Keratinocyte (primary cell): ENCODE measurements around the gene DEPDC5.

ENCODE experiments used
- CTCF ChIP-seq, 3 experiments: IDR thresholded peaks in 1 of 3; conservative IDR thresholded peaks in 1 of 3; optimal IDR thresholded peaks in 1 of 3; 2 replicates in 2 of 3; 3 replicates in 1 of 3; pipeline versions ENCODE3 to v1.5.1; 2011; ENCODE audit warnings: low read length in 3 of 3, mild to moderate bottlenecking in 3 of 3, moderate library complexity in 2 of 3, control low read depth in 1 of 3, inconsistent platforms in 1 of 3; ENCODE audit not compliant: insufficient read depth in 2 of 3; ENCODE audit errors: extremely low read depth in 1 of 3
- EZH2 ChIP-seq: IDR thresholded peaks from one replicate; pipeline ENCODE4 v1.6.1; 2012; ENCODE audit warnings: inconsistent platforms, mild to moderate bottlenecking, low read length, moderate library complexity

DNA sequence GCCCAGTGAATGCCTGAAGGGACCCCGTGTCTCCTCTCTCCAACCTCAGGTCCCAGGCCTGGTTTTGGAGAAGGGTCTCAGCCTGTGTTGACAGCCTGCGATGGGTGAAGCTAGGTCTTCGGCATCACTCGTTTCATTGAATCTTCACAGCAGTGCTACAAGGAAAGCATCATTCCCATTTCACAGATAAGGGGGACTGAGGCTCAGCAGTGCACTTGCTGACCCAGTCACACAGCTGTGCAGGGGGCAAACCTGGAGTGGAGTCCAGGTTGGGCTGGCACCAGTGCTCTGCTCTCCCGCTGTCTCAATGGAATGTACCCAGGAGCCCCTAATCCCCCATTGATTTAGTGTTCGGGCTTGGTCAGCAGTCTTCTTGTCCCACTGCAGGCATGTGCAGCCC is 179.6 kb downstream of the DEPDC5 start:
- TF ChIP-seq CTCF (optimal IDR thresholded peaks at IDR 0.05 in 1 of 3, IDR thresholded peaks at IDR 0.05 in 1 of 3, conservative IDR thresholded peaks at IDR 0.05 in 1 of 3; ENCODE audit: extremely low read depth in 1 of 3, insufficient read depth in 2 of 3, low read length in 3 of 3) (no peak), EZH2 (no peak)
